DOHH2 (cell line): ENCODE results near the gene PYDC1.

Experiments used
- H3F3A ChIP-seq: fragments of 200-600 bp; sonication (generic), shearing (Covaris generic); 2 replicates; pipeline ENCODE4 v1.6.0; 2016; ENCODE audit warnings: antibody characterized with exemption, mild to moderate bottlenecking; ENCODE audit not compliant: control insufficient read depth, insufficient read depth
- H3K27ac ChIP-seq: fragments of 200-600 bp; sonication (generic); 2 replicates; pipeline ENCODE4 v1.5.1; 2014; ENCODE audit warnings: low read depth, mild to moderate bottlenecking, low read length, moderate library complexity
- H3K27me3 ChIP-seq: fragments of 200-600 bp; sonication (generic); 2 replicates; pipeline ENCODE4 v1.6.1; 2014; ENCODE audit warnings: mild to moderate bottlenecking, low read length, mixed read lengths; ENCODE audit not compliant: control insufficient read depth
- H3K36me3 ChIP-seq: fragments of 200-600 bp; sonication (generic); 2 replicates; pipeline ENCODE4 v1.6.1; 2014; ENCODE audit warnings: mild to moderate bottlenecking, low read length, moderate library complexity, mixed read lengths; ENCODE audit not compliant: control insufficient read depth
- H3K4me1 ChIP-seq: fragments of 200-600 bp; sonication (generic); 2 replicates; pipeline ENCODE4 v1.6.1; 2014; ENCODE audit warnings: mild to moderate bottlenecking, low read length, mixed read lengths; ENCODE audit not compliant: control insufficient read depth
- H3K4me2 ChIP-seq: fragments of 200-600 bp; sonication (generic); 2 replicates; pipeline ENCODE4 v1.6.0; 2014; ENCODE audit warnings: mild to moderate bottlenecking, low read length, moderate library complexity
- H3K4me3 ChIP-seq: fragments of 200-600 bp; sonication (generic); 2 replicates; pipeline ENCODE4 v1.5.1; 2014; ENCODE audit warnings: mild to moderate bottlenecking, low read length, mixed read lengths
- H3K79me2 ChIP-seq: fragments of 200-600 bp; sonication (generic); 2 replicates; pipeline ENCODE4 v1.6.1; 2014; ENCODE audit warnings: mild to moderate bottlenecking, low read length, mixed read lengths; ENCODE audit not compliant: control insufficient read depth
- H3K9me2 ChIP-seq: fragments of 200-600 bp; sonication (generic); replicated peaks from 2 replicates; pipeline ENCODE4 v1.6.1; 2014; ENCODE audit warnings: mild to moderate bottlenecking, low read length, mixed read lengths; ENCODE audit not compliant: control insufficient read depth
- H3K9me3 ChIP-seq: fragments of 200-600 bp; sonication (generic); 2 replicates; pipeline ENCODE4 v1.6.1; 2014; ENCODE audit warnings: antibody characterized with exemption, low read length, mixed read lengths; ENCODE audit not compliant: control insufficient read depth, insufficient read depth
- H4K20me1 ChIP-seq: fragments of 200-600 bp; sonication (generic); 2 replicates; pipeline ENCODE4 v1.6.0; 2014; ENCODE audit warnings: low read depth, mild to moderate bottlenecking, antibody characterized with exemption, low read length, moderate library complexity; ENCODE audit not compliant: control insufficient read depth, insufficient read depth
- EZH2phosphoT487 ChIP-seq: fragments of 200-600 bp; sonication (generic); IDR thresholded peaks from 2 replicates; pipeline ENCODE4 v1.6.1; 2017; ENCODE audit warnings: borderline replicate concordance, mild to moderate bottlenecking, antibody characterized with exemption, low read length, moderate library complexity, mixed read lengths
- TF ChIP-seq, protein P1 (sequence below): fragments of 200-600 bp; sonication (generic); IDR thresholded peaks from one replicate; pipeline ENCODE4 v1.5.1; 2014; ENCODE audit warnings: antibody characterized with exemption, mild to moderate bottlenecking, low read depth, low read length; ENCODE audit not compliant: poor library complexity, severe bottlenecking

Gene PYDC1

GRCh38 chr16:31238041-31238440 is 21.1 kb upstream of the PYDC1 start:
- Histone ChIP-seq H3K79me2 (no peaks in the 10 kb centered on the region), H3K27me3 (peaks cover 8% of the 10 kb centered on the region), H3K27ac (no peak overlapping the region), H3K4me1 (no peaks in the 10 kb centered on the region), H4K20me1 (no peaks in the 10 kb centered on the region), H3K4me3 (no peak overlapping the region), H3F3A (no peaks in the 10 kb centered on the region), H3K36me3 (no peaks in the 10 kb centered on the region), H3K9me3 (no peaks in the 10 kb centered on the region), H3K4me2 (no peak overlapping the region), H3K9me2 (no peaks in the 10 kb centered on the region)
- TF ChIP-seq EZH2phosphoT487 = no peak
- TF ChIP-seq, protein P1, sequence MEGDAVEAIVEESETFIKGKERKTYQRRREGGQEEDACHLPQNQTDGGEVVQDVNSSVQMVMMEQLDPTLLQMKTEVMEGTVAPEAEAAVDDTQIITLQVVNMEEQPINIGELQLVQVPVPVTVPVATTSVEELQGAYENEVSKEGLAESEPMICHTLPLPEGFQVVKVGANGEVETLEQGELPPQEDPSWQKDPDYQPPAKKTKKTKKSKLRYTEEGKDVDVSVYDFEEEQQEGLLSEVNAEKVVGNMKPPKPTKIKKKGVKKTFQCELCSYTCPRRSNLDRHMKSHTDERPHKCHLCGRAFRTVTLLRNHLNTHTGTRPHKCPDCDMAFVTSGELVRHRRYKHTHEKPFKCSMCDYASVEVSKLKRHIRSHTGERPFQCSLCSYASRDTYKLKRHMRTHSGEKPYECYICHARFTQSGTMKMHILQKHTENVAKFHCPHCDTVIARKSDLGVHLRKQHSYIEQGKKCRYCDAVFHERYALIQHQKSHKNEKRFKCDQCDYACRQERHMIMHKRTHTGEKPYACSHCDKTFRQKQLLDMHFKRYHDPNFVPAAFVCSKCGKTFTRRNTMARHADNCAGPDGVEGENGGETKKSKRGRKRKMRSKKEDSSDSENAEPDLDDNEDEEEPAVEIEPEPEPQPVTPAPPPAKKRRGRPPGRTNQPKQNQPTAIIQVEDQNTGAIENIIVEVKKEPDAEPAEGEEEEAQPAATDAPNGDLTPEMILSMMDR = no peak

- Histone ChIP-seq H3K27ac (no peak overlapping the region), H4K20me1 (no peaks in the 10 kb centered on the region), H3K9me3 (no peaks in the 10 kb centered on the region), H3K79me2 (no peaks in the 10 kb centered on the region), H3F3A (no peaks in the 10 kb centered on the region), H3K4me2 (no peak overlapping the region), H3K36me3 (no peaks in the 10 kb centered on the region), H3K4me1 (no peaks in the 10 kb centered on the region), H3K9me2 (no peaks in the 10 kb centered on the region), H3K27me3 (no peaks in the 10 kb centered on the region), H3K4me3 (no peak overlapping the region)
- TF ChIP-seq EZH2phosphoT487 = no peak
- TF ChIP-seq, protein P1 = no peak
Measured at GRCh38 chr16:31229501-31229900, 12.6 kb upstream of the PYDC1 start.

- Histone ChIP-seq H3K9me2 (no peaks in the 10 kb centered on the region), H3K4me1 (no peaks in the 10 kb centered on the region), H3K27me3 (no peaks in the 10 kb centered on the region), H3K4me3 (no peak overlapping the region), H3K36me3 (no peaks in the 10 kb centered on the region), H4K20me1 (no peaks in the 10 kb centered on the region), H3K9me3 (no peaks in the 10 kb centered on the region), H3F3A (no peaks in the 10 kb centered on the region), H3K79me2 (no peaks in the 10 kb centered on the region), H3K27ac (no peak overlapping the region), H3K4me2 (no peak overlapping the region)
- TF ChIP-seq EZH2phosphoT487 = no peak
- TF ChIP-seq, protein P1 = no peak
Measured at GRCh38 chr16:31228206-31228605, 11.3 kb upstream of the PYDC1 start.

DNA sequence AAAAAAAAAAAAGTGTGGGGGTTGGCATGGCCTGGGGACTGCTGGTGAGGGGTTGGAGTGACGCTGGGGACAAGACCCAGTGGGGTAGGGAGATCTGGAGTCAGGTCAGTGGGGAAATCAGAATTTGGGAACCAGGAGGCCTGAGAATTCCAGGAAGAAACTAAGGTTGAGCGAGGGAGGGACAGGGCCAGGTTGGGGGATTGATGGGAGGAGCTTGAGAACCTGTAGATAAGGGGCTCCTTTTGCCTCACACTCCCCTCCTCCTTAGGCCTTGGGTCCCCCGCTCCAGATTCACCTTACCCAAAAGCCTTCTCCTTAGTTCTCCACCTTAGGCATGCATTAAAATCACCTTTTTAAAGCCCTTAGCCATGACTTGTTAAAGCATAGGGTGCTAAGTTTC is 8.3 kb upstream of the PYDC1 start:
- Histone ChIP-seq H3F3A (no peaks in the 10 kb centered on the region), H3K9me2 (no peaks in the 10 kb centered on the region), H3K27ac (no peak overlapping the region), H3K36me3 (no peaks in the 10 kb centered on the region), H3K9me3 (no peaks in the 10 kb centered on the region), H4K20me1 (no peaks in the 10 kb centered on the region), H3K79me2 (no peaks in the 10 kb centered on the region), H3K4me1 (no peaks in the 10 kb centered on the region), H3K4me3 (no peak overlapping the region), H3K4me2 (no peak overlapping the region), H3K27me3 (0 out of 2 replicates have a peak, but pooled peaks cover 3% of the 10 kb centered on the region)
- no peak for TF ChIP-seq EZH2phosphoT487
